ENCODE results near the gene DLL4. TPM values are rescaled to one million over a fixed set of nuclear protein-coding genes. Genes with fewer than 3 reads are reported as not detected.
"Not testable (repeated sequence)": the region's sequence is repeated elsewhere in the genome, so short reads cannot be mapped to it uniquely, and the experiment has no call there.

The DLL4 gene
- total RNA-seq, 1 experiment from 2014 or later: 0.10 TPM

- DNase-seq (ENCODE audit: low read depth): no peak
Measured at GRCh38 chr15:40958723-40959122, 29.6 kb downstream of the DLL4 start.

GRCh38 chr15:40959331-40960141, 30.4 kb downstream of the DLL4 start:
- no peak for DNase-seq (ENCODE audit: low read depth)

GRCh38 chr15:40960151-40960885, 31.2 kb downstream of the DLL4 start:
- no peak for DNase-seq (ENCODE audit: low read depth)

GRCh38 chr15:40960925-40961324, 31.8 kb downstream of the DLL4 start:
- DNase-seq (ENCODE audit: low read depth): no peak

- DNase-seq (ENCODE audit: low read depth): not testable (repeated sequence)
Measured at GRCh38 chr15:40961740-40962139, 32.6 kb downstream of the DLL4 start.

GRCh38 chr15:40962317-40962716, 33.2 kb downstream of the DLL4 start:
- not testable (repeated sequence) for DNase-seq (ENCODE audit: low read depth)

- no peak for DNase-seq (ENCODE audit: low read depth)
Measured at GRCh38 chr15:40963201-40963600, 34.1 kb downstream of the DLL4 start.

- DNase-seq (ENCODE audit: low read depth): no peak
Measured at GRCh38 chr15:40964006-40964405, 34.9 kb downstream of the DLL4 start.

GRCh38 chr15:40964634-40965033, 35.5 kb downstream of the DLL4 start:
- no peak for DNase-seq (ENCODE audit: low read depth)

GRCh38 chr15:40968290-40969085, 39.3 kb downstream of the DLL4 start:
- DNase-seq (ENCODE audit: low read depth): no peak

GRCh38 chr15:40969363-40969762, 40.2 kb downstream of the DLL4 start:
- no peak for DNase-seq (ENCODE audit: low read depth)

GRCh38 chr15:40974879-40975278, 45.7 kb downstream of the DLL4 start:
- no peak for DNase-seq (ENCODE audit: low read depth)

GRCh38 chr15:40976819-40977218, 47.7 kb downstream of the DLL4 start:
- no peak for DNase-seq (ENCODE audit: low read depth)

GRCh38 chr15:40978141-40978540, 49.0 kb downstream of the DLL4 start:
- DNase-seq (ENCODE audit: low read depth): no peak

- no peak for DNase-seq (ENCODE audit: low read depth)
Measured at GRCh38 chr15:40978562-40978961, 49.4 kb downstream of the DLL4 start.

GRCh38 chr15:40981186-40981585, 52.0 kb downstream of the DLL4 start:
- no peak for DNase-seq (ENCODE audit: low read depth)

- DNase-seq (ENCODE audit: low read depth): peak; percentile 94
Measured at GRCh38 chr15:40982855-40983254, 53.7 kb downstream of the DLL4 start.

- DNase-seq (ENCODE audit: low read depth): no peak
Measured at GRCh38 chr15:40984406-40984805, 55.3 kb downstream of the DLL4 start.

- peak; percentile 90 for DNase-seq (ENCODE audit: low read depth)
Measured at GRCh38 chr15:40984964-40985363, 55.8 kb downstream of the DLL4 start.

GRCh38 chr15:40985541-40986330, 56.6 kb downstream of the DLL4 start:
- peak; percentile 69 for DNase-seq (ENCODE audit: low read depth)

GRCh38 chr15:40986820-40987219, 57.7 kb downstream of the DLL4 start:
- DNase-seq (ENCODE audit: low read depth): no peak
